AG09309 (cell line): ENCODE data around the gene MON1B.

Experiments used
- DNase-seq: peaks from one replicate; pipeline ENCODE4 v3.0.0-alpha.2; 2010; ENCODE audit warnings: low read depth
- H3K4me3 ChIP-seq: 2 replicates; pipeline ENCODE4 v1.5.1; 2011; ENCODE audit warnings: mild to moderate bottlenecking, low read depth, low read length, moderate library complexity; ENCODE audit not compliant: control insufficient read depth
- TF ChIP-seq, protein P1 (sequence below): IDR thresholded peaks from 2 replicates; pipeline ENCODE4 v1.5.1; 2011; ENCODE audit warnings: mild to moderate bottlenecking, low read depth, low read length, inconsistent platforms; ENCODE audit not compliant: insufficient read depth, control insufficient read depth; ENCODE audit errors: missing control alignments

Gene MON1B

DNA sequence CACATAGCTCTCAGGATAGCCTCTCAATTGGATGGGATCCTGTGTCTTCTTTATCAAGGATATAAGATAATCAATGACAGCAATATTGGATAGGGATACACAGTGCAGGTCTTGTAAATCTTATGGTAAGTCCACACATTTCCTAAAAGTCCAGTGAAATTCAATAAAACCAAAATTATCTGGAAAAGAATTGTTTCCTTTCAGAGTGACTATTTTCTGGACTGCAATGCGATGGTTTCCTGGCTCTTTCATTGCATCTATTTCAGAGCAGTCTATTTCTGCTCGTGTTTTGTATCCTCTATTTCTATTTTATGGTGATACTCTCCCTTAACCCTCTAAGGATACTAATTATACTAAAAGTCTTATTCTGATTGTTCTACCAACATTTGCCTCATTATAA is 24.3 kb upstream of the MON1B start:
- TF ChIP-seq, protein P1, sequence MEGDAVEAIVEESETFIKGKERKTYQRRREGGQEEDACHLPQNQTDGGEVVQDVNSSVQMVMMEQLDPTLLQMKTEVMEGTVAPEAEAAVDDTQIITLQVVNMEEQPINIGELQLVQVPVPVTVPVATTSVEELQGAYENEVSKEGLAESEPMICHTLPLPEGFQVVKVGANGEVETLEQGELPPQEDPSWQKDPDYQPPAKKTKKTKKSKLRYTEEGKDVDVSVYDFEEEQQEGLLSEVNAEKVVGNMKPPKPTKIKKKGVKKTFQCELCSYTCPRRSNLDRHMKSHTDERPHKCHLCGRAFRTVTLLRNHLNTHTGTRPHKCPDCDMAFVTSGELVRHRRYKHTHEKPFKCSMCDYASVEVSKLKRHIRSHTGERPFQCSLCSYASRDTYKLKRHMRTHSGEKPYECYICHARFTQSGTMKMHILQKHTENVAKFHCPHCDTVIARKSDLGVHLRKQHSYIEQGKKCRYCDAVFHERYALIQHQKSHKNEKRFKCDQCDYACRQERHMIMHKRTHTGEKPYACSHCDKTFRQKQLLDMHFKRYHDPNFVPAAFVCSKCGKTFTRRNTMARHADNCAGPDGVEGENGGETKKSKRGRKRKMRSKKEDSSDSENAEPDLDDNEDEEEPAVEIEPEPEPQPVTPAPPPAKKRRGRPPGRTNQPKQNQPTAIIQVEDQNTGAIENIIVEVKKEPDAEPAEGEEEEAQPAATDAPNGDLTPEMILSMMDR: no peak
- H3K4me3 ChIP-seq: no peak overlapping the region
- no peak for DNase-seq

DNA sequence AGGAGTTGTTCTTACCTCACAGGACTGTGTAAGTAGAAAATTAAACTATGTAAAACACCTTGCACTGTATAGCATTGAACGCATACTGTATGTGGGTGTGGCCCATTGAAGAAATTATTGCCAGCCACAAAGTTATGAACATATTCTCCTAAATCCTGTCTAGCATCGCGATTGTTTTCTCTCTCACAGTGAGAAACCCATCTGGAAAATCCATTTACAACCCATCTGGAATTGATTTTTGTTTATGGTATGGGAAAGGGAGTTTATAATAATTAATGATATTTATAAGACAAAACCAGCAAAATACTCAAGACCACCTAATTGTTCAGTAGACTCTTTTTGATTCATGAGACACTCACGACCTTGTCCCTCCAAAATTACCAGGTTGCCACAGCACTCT is 22.1 kb upstream of the MON1B start:
- TF ChIP-seq, protein P1: no peak
- no peak for DNase-seq
- H3K4me3 ChIP-seq: no peak overlapping the region

DNA sequence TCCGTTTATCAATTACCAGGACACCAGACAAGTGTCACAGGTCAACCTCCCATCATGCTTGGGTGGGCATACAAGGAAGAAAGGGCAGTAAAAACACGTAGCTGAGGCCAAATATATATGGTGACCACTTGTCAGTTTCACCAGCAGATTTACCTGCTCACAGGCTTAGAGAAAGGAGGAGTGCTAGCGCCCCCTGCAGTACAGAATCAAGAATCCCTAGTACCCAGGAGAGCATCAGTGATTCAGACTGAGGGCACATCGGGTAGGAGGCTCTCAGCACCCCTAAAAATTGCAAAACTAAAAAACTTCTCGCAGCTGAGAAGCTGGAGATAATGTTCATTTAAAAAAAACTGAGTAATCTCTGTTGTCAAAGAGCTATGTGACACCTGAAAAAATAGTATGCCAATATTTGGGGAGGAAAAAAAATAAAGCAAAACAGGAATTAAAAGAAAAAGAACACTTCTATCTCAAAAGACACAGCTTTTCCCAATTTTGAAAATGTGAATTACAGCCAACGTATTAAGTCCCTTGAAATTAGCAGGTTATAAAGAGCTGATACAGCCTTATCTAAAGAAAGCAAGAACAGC is 21.2 kb upstream of the MON1B start:
- TF ChIP-seq, protein P1: peak; percentile 72
- no peak overlapping the region for H3K4me3 ChIP-seq
- no peak for DNase-seq

DNA sequence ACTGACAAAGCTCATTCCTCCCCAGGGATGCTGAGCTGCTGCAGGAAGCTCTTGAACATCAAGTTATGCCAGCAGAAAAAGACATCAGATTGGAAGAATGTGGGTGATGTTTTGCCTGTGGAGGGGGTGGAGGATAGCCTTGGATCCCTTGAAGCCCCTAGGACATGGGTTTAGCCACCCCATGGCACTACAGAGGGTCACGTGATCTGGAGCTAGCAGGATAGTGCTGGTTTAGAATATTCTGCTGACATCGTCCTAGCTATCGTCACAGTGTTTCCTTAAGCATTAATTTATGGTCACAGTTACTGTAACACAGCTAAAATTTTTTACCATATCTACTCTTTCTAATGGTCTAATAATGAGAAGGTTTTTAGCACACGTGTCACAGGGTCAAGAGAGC is 20.2 kb upstream of the MON1B start:
- no peak for DNase-seq
- H3K4me3 ChIP-seq: no peak overlapping the region
- TF ChIP-seq, protein P1: no peak

DNA sequence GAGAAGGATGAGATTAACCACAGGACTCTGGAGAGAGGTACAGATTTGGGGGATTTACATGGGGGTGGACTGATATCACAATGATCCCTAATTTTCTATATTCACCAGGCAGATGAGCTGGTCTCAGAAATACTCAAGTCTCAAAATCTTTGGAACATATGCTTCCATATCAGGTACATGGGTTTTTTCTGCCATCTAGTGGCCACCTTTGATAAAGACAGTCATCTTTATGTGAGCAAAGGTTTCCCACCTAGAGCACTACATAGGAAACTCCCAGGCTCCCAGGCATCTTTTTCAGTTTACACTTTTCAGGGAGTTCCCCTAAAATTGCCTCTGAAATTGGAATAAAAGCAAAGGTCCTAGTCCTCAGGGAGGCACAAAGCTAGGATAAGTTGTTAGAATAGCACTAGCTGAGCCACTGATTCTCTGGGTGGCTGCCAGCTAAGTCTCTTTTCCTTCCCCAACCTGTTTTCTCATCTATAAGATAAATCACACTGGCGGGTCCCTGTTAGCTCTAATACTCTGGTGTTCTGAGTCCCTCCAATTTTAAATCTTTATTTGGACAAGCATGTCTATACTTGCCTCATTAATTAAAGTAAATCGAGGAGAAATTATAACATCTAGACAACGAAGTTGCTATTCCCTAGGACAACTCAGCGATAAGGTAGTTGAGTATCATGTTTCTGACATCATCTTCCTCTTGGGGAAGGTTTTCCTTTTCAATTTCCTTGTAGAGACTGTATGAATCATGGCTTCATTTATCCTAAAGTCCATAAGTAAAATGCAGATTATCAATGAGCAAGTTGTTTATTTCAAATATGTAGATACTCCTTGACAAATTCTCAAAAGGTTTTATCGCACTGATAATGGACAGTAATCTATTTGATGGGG is 19.0 kb upstream of the MON1B start:
- H3K4me3 ChIP-seq: no peak overlapping the region
- peak; percentile 29 for DNase-seq
- TF ChIP-seq, protein P1: peak; percentile 57

DNA sequence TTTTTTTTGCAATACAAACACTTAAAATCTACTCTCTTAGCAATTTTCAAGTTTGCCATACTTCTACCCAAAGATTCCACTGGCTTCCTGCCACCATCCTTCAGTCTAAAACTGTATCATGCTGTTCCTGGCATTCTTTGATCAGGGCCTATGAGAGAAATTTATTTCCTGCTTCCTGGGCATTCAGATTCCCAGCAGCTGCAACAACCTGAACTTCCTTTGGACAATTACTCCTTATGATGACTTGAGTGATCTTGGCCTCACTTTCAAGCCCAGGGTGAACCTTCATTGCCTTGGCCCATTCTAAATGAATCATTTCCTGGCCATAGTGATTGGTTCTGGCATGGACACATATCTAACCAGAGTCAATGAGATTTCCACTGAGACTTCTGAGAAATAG is 18.0 kb upstream of the MON1B start:
- no peak for DNase-seq
- no peak overlapping the region for H3K4me3 ChIP-seq
- TF ChIP-seq, protein P1: no peak
